GM12873 (cell line): Measurements from ENCODE around the gene VPS37C.
"Not testable (repeated sequence)": the region's sequence is repeated elsewhere in the genome, so short reads cannot be mapped to it uniquely, and the experiment has no call there.

Source experiments
- TF ChIP-seq, protein P1 (sequence below): IDR thresholded peaks from 2 replicates; pipeline ENCODE4 v1.5.1; 2012; ENCODE audit warnings: low read depth, mild to moderate bottlenecking, moderate library complexity, low read length, control low read depth; ENCODE audit not compliant: insufficient read depth; ENCODE audit errors: missing control alignments

Gene VPS37C

DNA sequence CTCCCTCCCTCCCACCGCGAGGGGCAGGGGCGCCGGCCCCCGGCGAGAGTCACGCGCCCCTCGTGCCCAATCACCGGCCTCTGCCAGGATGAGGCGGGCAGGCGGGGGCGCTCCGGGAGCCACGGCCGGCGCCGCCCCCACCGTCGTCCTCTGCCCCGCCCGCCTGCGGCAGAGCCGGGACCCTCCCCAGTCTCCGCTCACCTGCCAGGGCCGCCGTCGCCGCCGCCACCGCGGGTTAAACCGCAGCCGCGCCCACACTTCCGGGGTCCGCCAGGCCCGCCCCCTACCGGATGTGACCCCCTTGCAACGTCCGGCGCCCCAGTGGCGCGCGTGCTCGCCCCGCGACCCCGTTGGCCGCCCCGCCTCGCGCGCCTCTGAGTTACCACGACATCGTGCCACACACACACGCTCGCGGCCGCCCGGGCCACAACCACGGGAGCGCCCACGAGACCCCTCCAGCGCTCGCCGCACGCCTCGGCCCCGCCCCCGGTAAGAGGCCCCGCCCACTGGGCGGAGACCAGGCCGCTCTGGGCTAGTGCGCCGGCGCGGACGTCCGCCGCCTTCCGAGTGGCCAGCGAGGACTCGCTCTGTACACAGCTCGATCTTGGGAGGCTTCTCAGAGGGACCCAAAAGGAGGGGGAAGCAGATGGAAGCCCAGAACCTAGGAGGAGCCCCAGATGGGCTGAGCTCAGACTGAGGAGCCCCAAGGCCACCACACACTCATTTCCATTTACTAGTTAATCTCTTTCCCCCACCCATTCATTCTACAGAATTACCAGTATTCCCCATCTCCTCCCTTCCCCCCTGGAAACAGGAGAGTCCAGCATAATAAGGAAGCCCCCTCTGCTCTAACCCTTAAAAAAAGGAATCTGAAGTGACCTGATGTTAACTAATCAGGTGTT lies at the start of gene VPS37C:
TSS of gene VPS37C (minus strand) at position 237 of the 902 bp plus-strand sequence. CDS start 22,597 bp downstream, outside the sequence.
- TF ChIP-seq, protein P1, sequence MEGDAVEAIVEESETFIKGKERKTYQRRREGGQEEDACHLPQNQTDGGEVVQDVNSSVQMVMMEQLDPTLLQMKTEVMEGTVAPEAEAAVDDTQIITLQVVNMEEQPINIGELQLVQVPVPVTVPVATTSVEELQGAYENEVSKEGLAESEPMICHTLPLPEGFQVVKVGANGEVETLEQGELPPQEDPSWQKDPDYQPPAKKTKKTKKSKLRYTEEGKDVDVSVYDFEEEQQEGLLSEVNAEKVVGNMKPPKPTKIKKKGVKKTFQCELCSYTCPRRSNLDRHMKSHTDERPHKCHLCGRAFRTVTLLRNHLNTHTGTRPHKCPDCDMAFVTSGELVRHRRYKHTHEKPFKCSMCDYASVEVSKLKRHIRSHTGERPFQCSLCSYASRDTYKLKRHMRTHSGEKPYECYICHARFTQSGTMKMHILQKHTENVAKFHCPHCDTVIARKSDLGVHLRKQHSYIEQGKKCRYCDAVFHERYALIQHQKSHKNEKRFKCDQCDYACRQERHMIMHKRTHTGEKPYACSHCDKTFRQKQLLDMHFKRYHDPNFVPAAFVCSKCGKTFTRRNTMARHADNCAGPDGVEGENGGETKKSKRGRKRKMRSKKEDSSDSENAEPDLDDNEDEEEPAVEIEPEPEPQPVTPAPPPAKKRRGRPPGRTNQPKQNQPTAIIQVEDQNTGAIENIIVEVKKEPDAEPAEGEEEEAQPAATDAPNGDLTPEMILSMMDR = no peak

DNA sequence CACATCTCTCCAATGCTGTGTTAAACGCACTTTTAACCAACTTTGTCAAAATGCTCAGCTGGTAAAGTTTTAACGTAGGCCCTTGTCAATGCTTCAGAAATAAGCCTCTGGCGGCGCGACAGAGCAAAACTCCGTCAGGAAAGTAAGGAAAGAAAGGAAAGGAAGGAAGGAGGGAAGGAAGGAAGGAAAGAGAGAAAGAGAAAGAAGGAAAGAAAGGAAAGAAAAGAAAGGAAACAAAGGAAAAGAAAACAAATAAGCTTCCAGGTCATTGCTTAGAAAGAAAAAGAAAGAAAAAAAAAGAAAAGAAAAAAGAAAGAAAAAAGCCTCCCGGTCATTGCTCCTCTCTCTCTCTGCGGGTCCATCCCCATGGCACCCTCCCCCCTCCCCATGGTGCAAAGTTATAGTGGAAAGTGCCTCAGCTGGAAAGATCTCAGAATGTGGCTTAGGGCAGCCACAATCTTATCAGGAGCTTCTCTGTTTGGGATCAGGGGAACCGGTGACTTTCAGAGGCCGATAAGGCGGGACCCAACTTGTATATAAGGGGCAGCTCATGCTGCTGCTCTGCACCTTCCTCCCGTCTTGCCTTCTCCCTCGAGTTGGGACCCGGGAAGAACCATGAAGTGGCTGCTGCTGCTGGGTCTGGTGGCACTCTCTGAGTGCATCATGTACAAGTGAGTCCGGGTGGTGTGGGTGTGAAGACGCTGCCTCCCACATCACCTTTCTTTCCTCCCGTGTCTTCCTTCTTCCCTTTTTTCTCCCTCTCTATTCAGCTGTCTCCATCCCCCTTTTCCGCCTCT lies 41.9 kb upstream of the VPS37C start, which contains the start of gene PGA3:
TSS of gene PGA3 (plus strand) at position 566 of the 797 bp plus-strand sequence. CDS start at position 616, 50 bp downstream.
- TF ChIP-seq, protein P1 = not testable (repeated sequence)

DNA sequence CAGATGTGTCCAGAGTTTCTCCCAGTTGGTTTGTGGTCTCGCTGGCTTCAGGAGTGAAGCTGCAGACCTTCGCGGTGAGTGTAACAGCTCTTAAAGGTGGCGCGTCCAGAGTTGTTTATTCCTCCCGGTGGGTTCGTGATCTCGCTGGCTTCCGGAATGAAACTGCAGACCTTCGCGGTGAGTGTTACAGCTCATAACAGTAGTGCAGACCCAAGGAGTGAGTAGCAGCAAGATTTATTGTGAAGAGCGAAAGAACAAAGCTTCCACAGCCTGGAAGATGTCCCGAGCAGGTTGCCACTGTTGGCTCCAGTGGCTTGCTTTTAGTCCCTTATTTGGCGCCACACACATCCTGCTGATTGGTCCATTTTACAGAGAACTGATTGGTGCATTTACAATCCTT lies 40.2 kb upstream of the VPS37C start:
- TF ChIP-seq, protein P1 = no peak

DNA sequence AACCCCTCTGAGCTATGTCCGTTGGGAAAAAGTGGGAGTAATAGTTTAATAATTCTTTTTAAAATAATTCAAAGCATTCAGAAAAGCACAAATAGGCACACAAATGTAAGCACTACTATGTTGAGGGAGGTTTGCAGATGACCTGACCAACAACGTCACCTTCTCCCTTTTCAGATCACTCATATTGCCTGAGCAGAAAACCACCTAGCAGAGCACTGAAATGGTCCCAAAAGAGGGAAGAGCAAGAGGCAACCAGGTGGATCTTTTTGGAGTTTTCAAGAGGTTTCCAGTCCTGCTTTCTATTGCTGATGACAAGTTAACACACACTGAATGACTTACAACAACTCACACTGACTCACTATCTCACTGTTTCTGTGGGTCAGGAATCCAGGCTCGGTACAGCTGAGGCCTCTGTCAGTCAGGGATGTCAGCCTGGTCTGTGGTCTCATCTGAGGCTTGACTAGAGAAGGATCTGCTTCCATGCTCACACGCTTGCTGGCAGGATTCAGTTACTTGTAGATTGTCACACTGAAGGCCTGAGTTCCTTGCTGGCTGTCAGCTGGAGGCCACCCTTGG lies 37.8 kb upstream of the VPS37C start:
- TF ChIP-seq, protein P1 = no peak

DNA sequence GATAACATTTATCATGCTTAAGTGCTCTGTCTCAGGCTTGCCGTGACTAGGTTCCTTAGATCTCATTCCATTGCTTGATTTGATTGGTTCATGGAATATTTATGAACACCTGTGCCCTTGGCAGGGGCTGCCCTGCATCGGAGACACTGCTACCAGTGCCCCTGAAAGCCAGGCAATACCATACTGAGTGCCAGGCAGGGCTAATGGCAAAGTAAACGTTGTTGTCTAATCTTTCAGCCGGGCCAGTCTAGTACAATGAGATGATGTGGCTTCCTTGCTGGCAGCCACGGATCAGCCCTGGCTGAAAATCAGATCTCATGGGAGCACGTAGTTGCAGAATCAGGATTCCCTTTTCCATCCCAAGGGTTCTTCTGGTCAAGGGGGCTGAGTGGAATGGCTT lies 37.1 kb upstream of the VPS37C start:
- TF ChIP-seq, protein P1 = no peak

DNA sequence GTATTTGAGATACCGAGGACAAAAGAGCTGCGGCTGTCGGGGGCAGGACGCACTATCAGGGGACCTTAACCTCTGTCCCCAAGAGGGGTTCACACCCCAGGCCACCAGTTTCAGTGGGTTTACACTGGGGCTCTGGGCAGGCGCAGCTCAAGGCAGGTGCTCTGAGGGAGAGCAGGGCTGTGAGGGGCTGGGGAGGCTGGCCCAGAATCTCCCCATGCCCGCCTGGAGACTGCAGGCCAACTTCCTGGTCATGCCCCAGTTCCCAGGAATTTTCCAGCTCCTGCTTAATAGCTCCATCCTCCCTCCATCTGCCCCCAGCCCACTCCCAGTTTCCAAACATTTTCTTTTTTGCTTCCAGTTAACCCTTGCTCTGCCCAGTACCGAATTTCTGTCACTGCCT lies 34.5 kb upstream of the VPS37C start:
- TF ChIP-seq, protein P1 = no peak

DNA sequence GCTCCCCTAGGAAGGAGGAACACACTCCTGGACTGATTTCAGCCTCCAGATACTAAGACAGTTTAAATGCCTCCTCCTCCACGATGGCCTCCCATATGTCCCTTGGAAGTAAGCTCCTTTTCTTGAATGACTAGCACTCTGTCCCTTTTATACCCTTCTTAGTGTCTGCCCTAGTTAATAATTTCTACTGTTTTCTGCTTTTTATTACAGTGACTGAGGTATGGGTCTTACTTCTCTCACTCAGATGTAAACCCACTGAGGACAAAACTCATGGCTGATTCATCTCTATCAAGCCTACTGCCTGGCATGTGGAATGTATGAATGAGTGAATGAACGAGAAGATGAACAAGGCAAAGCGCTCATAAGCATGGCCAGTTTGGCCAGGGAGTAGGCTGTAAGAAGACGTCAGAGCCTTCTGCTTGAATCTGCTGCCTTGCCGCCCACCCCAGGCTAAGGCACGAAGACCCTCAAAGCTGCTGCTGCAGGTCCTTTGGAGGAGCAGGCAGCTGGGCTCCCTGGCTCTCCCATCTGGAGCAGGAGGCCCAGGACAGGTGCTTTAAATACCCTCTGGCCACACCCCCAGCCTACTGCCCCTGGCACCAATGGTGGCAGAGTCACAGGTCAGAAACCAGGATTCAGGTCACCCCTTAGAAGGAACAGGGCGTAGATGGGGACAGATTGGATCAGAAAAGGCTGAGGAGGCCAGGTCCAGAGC lies 33.9 kb upstream of the VPS37C start:
- TF ChIP-seq, protein P1 = no peak
